ENCODE measurements around the gene ANKRD13B. TPM values are rescaled to one million over a fixed set of nuclear protein-coding genes. Genes with fewer than 3 reads are reported as not detected.
A peak's percentile ranks its signal among the peaks of the same experiment; 100 is the strongest.

ANKRD13B gene
- total RNA-seq, 1 experiment from 2014 or later = 10.4 TPM

- H3K27ac Mint-ChIP-seq (ENCODE audit: unreplicated experiment) = no peak overlapping the region
- peak overlapping the region; percentile 87 for H3K4me3 Mint-ChIP-seq (ENCODE audit: unreplicated experiment)
- POLR2A ChIA-PET = interaction anchor here (1.7 kb wide), 1 partner anchor 22 kb away, joined by 6 read pairs; no protein-coding TSS in a partner anchor
- H3K36me3 ChIP-seq (ENCODE audit: control insufficient read depth, insufficient read depth, low read length) = no peaks in the 10 kb centered on the region
- CTCF ChIA-PET = interaction anchor here (0.6 to 5.2 kb wide), 11 partner anchors 10 to 642 kb away, joined by 3 to 69 read pairs (median 5); partner anchors contain the start of genes ABHD15, ANKRD13B and TP53I13
- H3K4me1 Mint-ChIP-seq (ENCODE audit: low read depth, unreplicated experiment) = peaks cover 9% of the 10 kb centered on the region
- H3K4me3 ChIP-seq (ENCODE audit: low read depth, low read length) = peak overlapping the region; percentile 42
- H3K36me3 Mint-ChIP-seq (ENCODE audit: insufficient read depth, unreplicated experiment) = no peaks in the 10 kb centered on the region
- DNase-seq = peak; percentile 79 to 89
- H3K27me3 ChIP-seq (replicated peaks; ENCODE audit: control insufficient read depth, insufficient read depth, low read length) = peaks cover 8% of the 10 kb centered on the region
- intact Hi-C loops (cut with micrococcal nuclease; ENCODE audit: unreplicated experiment) = loop anchor here (2.0 to 5.0 kb wide), 3 partner anchors 25 to 162 kb away; no protein-coding TSS in a partner anchor
- no peaks in the 10 kb centered on the region for H3K9me3 Mint-ChIP-seq (ENCODE audit: unreplicated experiment)
- no peaks in the 10 kb centered on the region for H3K9me3 ChIP-seq
- no peak for TF ChIP-seq CTCF (IDR thresholded peaks at IDR 0.05; ENCODE audit: insufficient read depth in 1 of 2, low read depth in 1 of 2, low read length in 1 of 2, severe bottlenecking in 1 of 2, unreplicated experiment in 1 of 2)
- H3K4me1 ChIP-seq = peaks cover 23% of the 10 kb centered on the region
- BruUV-seq (replicated peaks) = no TSS peak
- peaks cover 5% of the 10 kb centered on the region for H3K27me3 Mint-ChIP-seq (ENCODE audit: insufficient read depth, unreplicated experiment)
Measured at GRCh38 chr17:29615492-29616299, 22.8 kb downstream of the ANKRD13B start.

- H3K4me3 Mint-ChIP-seq (ENCODE audit: unreplicated experiment) = peak overlapping the region; percentile 87
- H3K27ac Mint-ChIP-seq (ENCODE audit: unreplicated experiment) = no peak overlapping the region
- no peak for TF ChIP-seq CTCF (IDR thresholded peaks at IDR 0.05; ENCODE audit: insufficient read depth in 1 of 2, low read depth in 1 of 2, low read length in 1 of 2, severe bottlenecking in 1 of 2, unreplicated experiment in 1 of 2)
- ChIA-PET POLR2A (interaction anchor here (0.5 to 1.7 kb wide), 2 partner anchors 19 to 22 kb away, joined by 3 to 6 read pairs; no protein-coding TSS in a partner anchor), CTCF (interaction anchor here (0.5 to 5.2 kb wide), 35 partner anchors 8 to 479 kb away, joined by 3 to 69 read pairs (median 5); partner anchors contain the start of genes ABHD15, ANKRD13B, NUFIP2 and TP53I13)
- Histone ChIP-seq H3K36me3 (ENCODE audit: control insufficient read depth, insufficient read depth, low read length) (no peaks in the 10 kb centered on the region), H3K27me3 (replicated peaks; ENCODE audit: control insufficient read depth, insufficient read depth, low read length) (peaks cover 8% of the 10 kb centered on the region), H3K4me1 (peaks cover 23% of the 10 kb centered on the region), H3K4me3 (ENCODE audit: low read depth, low read length) (peak overlapping the region; percentile 42), H3K9me3 (no peaks in the 10 kb centered on the region)
- H3K36me3 Mint-ChIP-seq (ENCODE audit: insufficient read depth, unreplicated experiment) = no peaks in the 10 kb centered on the region
- H3K9me3 Mint-ChIP-seq (ENCODE audit: unreplicated experiment) = no peaks in the 10 kb centered on the region
- intact Hi-C loops (cut with micrococcal nuclease; ENCODE audit: unreplicated experiment) = loop anchor here (2.0 to 5.0 kb wide), 2 partner anchors 36 to 161 kb away; no protein-coding TSS in a partner anchor
- peaks cover 9% of the 10 kb centered on the region for H3K4me1 Mint-ChIP-seq (ENCODE audit: low read depth, unreplicated experiment)
- DNase-seq = no peak
- peaks cover 5% of the 10 kb centered on the region for H3K27me3 Mint-ChIP-seq (ENCODE audit: insufficient read depth, unreplicated experiment)
- no TSS peak for BruUV-seq (replicated peaks)
Measured at GRCh38 chr17:29616300-29617048, 23.5 kb downstream of the ANKRD13B start.

GRCh38 chr17:29617125-29617480 is 24.2 kb downstream of the ANKRD13B start:
- ChIA-PET CTCF (interaction anchor here (0.5 to 5.2 kb wide), 39 partner anchors 9 to 558 kb away, joined by 3 to 69 read pairs (median 5); partner anchors contain the start of genes ABHD15, ANKRD13B, NUFIP2 and TP53I13), POLR2A (interaction anchor here (0.5 to 1.7 kb wide), 2 partner anchors 19 to 23 kb away, joined by 3 to 6 read pairs; no protein-coding TSS in a partner anchor)
- H3K36me3 Mint-ChIP-seq (ENCODE audit: insufficient read depth, unreplicated experiment) = peaks cover 3% of the 10 kb centered on the region
- H3K36me3 ChIP-seq (ENCODE audit: control insufficient read depth, insufficient read depth, low read length) = no peaks in the 10 kb centered on the region
- H3K27me3 ChIP-seq (replicated peaks; ENCODE audit: control insufficient read depth, insufficient read depth, low read length) = peaks cover 8% of the 10 kb centered on the region
- BruUV-seq (replicated peaks) = no TSS peak
- peaks cover 9% of the 10 kb centered on the region for H3K4me1 Mint-ChIP-seq (ENCODE audit: low read depth, unreplicated experiment)
- H3K9me3 ChIP-seq = no peaks in the 10 kb centered on the region
- peak overlapping the region; percentile 87 for H3K4me3 Mint-ChIP-seq (ENCODE audit: unreplicated experiment)
- peak; percentile 67 to 74 for TF ChIP-seq CTCF (IDR thresholded peaks at IDR 0.05; ENCODE audit: insufficient read depth in 1 of 2, low read depth in 1 of 2, low read length in 1 of 2, severe bottlenecking in 1 of 2, unreplicated experiment in 1 of 2)
- H3K27ac Mint-ChIP-seq (ENCODE audit: unreplicated experiment) = peak overlapping the region; percentile 19
- H3K4me1 ChIP-seq = peaks cover 23% of the 10 kb centered on the region
- H3K9me3 Mint-ChIP-seq (ENCODE audit: unreplicated experiment) = no peaks in the 10 kb centered on the region
- intact Hi-C loops (cut with micrococcal nuclease; ENCODE audit: unreplicated experiment) = loop anchor here (2.0 to 5.0 kb wide), 2 partner anchors 36 to 160 kb away; no protein-coding TSS in a partner anchor
- peak overlapping the region; percentile 42 for H3K4me3 ChIP-seq (ENCODE audit: low read depth, low read length)
- peaks cover 5% of the 10 kb centered on the region for H3K27me3 Mint-ChIP-seq (ENCODE audit: insufficient read depth, unreplicated experiment)
- DNase-seq = peak; percentile 85 to 87

Measured in Caco-2 (cell line).